Fibroblast of mammary gland (primary cell): ENCODE data around the gene DAAM2.

Source experiments
- DNase-seq: peaks from one replicate; pipeline ENCODE4 v3.0.0-alpha.2; 2010; ENCODE audit warnings: low read depth
- H3K4me3 ChIP-seq: 2 replicates; pipeline ENCODE4 v1.5.1; 2011; ENCODE audit warnings: low read depth, mild to moderate bottlenecking, low read length, moderate library complexity; ENCODE audit not compliant: control insufficient read depth
- CTCF ChIP-seq: conservative IDR thresholded peaks from 2 replicates; pipeline ENCODE4 v1.5.1; 2011; ENCODE audit warnings: low read depth, low read length, inconsistent platforms; ENCODE audit not compliant: control insufficient read depth, insufficient read depth

DAAM2 gene

GRCh38 chr6:39804466-39805065 lies 12.4 kb downstream of the DAAM2 start:
- DNase-seq = peak; percentile 88
- no peak overlapping the region for H3K4me3 ChIP-seq
- no peak for TF ChIP-seq CTCF

GRCh38 chr6:39806278-39806677 lies 14.1 kb downstream of the DAAM2 start:
- H3K4me3 ChIP-seq = no peak overlapping the region
- TF ChIP-seq CTCF = no peak
- DNase-seq = no peak

- no peak for TF ChIP-seq CTCF
- DNase-seq = no peak
- H3K4me3 ChIP-seq = no peak overlapping the region
These were observed 16.2 kb downstream of the DAAM2 start for GRCh38 chr6:39808346-39808745.

GRCh38 chr6:39808964-39809363 lies 16.8 kb downstream of the DAAM2 start:
- no peak for DNase-seq
- no peak for TF ChIP-seq CTCF
- no peak overlapping the region for H3K4me3 ChIP-seq

GRCh38 chr6:39811835-39812345 lies 19.7 kb downstream of the DAAM2 start:
- no peak overlapping the region for H3K4me3 ChIP-seq
- DNase-seq = no peak
- no peak for TF ChIP-seq CTCF

GRCh38 chr6:39812496-39812852 lies 20.3 kb downstream of the DAAM2 start:
- DNase-seq = no peak
- TF ChIP-seq CTCF = no peak
- H3K4me3 ChIP-seq = no peak overlapping the region

GRCh38 chr6:39812853-39813533 lies 20.8 kb downstream of the DAAM2 start:
- H3K4me3 ChIP-seq = no peak overlapping the region
- peak; percentile 86 for DNase-seq
- peak; percentile 32 for TF ChIP-seq CTCF
